Esophagus muscularis mucosa (tissue), 4 donors: ENCODE results near the gene CABP4. TPM values are rescaled to one million over a fixed set of nuclear protein-coding genes. Genes with fewer than 3 reads are reported as not detected.

Experiments used
- DNase-seq: peaks from one replicate; pipeline ENCODE4 v3.0.0-alpha.2; 2017; ENCODE audit errors: extremely low spot score
- H3K27ac ChIP-seq, 4 donors: fragments of 200-600 bp; sonication (generic); replicated peaks in 1 of 4; 1 replicate in 3 of 4; 2 replicates in 1 of 4; pipeline ENCODE4 v1.5.1; 2016 to 2019; ENCODE audit warnings: mild to moderate bottlenecking in 1 of 4
- H3K27me3 ChIP-seq, 4 donors: fragments of 200-600 bp; sonication (generic); one replicate each; pipeline versions ENCODE4 v1.5.1 to v1.6.0; 2016 to 2019
- H3K36me3 ChIP-seq, 4 donors: fragments of 200-600 bp; sonication (generic); one replicate each; pipeline ENCODE4 v1.5.1; 2016 to 2019
- H3K4me1 ChIP-seq, 4 donors: fragments of 200-600 bp; sonication (generic); one replicate each; pipeline ENCODE4 v1.5.1; 2016 to 2019
- H3K4me3 ChIP-seq, 4 donors: fragments of 200-600 bp; sonication (generic); 1 replicate in 2 of 4; 2 replicates in 2 of 4; pipeline ENCODE4 v1.5.1; 2016 to 2019; ENCODE audit warnings: mild to moderate bottlenecking in 4 of 4, moderate library complexity in 1 of 4
- H3K9me3 ChIP-seq, 4 donors: fragments of 200-600 bp; sonication (generic); 1 replicate in 3 of 4; 2 replicates in 1 of 4; pipeline ENCODE4 v1.5.1; 2016 to 2019
- CTCF ChIP-seq, 3 experiments: fragments of 200-600 bp in 2 of 3; fragments of 450-650 bp in 1 of 3; sonication (generic) in 2 of 3; IDR thresholded peaks; one replicate each; pipeline ENCODE4 v1.5.1; 2017 to 2019; ENCODE audit warnings: antibody characterized with exemption in 3 of 3, mild to moderate bottlenecking in 2 of 3, moderate library complexity in 1 of 3
- EP300 ChIP-seq: sonication (generic); formaldehyde crosslinking; IDR thresholded peaks from one replicate; pipeline ENCODE4 v1.6.1; 2017; ENCODE audit warnings: antibody characterized with exemption
- POLR2A ChIP-seq: fragments of 450-650 bp; IDR thresholded peaks from one replicate; pipeline ENCODE4 v1.6.1; 2017; ENCODE audit warnings: antibody characterized with exemption, moderate library complexity, mild to moderate bottlenecking, low read depth
- POLR2AphosphoS5 ChIP-seq, 2 donors: sonication (generic); formaldehyde crosslinking; IDR thresholded peaks; one replicate each; pipeline ENCODE4 v1.6.1; 2017; ENCODE audit warnings: antibody characterized with exemption in 2 of 2
- WGBS: methylation state at CpG from one replicate; pipeline ENCODE4 v1.1.5; 2018; 5-methylcytosine and 5-hydroxymethylcytosine counted together
- intact Hi-C: fragments of 100-400 bp; cut with DNase I; formaldehyde crosslinking; loops from one replicate; pipeline ENCODE4 v1.15.1; 2023
- total RNA-seq, 4 donors: library from RNA; depleted of rRNA; stranded (reverse); fragments of >200 nt; gene quantifications; one replicate each; pipeline versions ENCODE4 v1.1.0 to v1.2.1, GENCODE V29; 2016

The CABP4 gene
- total RNA-seq, result 1 to 10 TPM in 2 of 4 donors, under 1 TPM in 2; 0.50 to 2.9 (median 1.5) TPM

- DNase-seq, result no peak
- WGBS, result 100% methylated on average over 2 of the region's 3 CpGs
- Histone ChIP-seq H3K4me3 (no peak within 1 kb of the TSS), H3K4me1 (no peaks in the 10 kb centered on the region), H3K36me3 (no peaks in the 10 kb centered on the region), H3K27me3 (no peaks in the 10 kb centered on the region), H3K27ac (no peak within 1 kb of the TSS), H3K9me3 (no peaks in the 10 kb centered on the region)
- intact Hi-C loops, result no loop called here
- no peak for TF ChIP-seq EP300
These were observed at the start of gene CABP4 for GRCh38 chr11:67455054-67455453. CABP4 (plus strand) TSS chr11:67455354; CDS start chr11:67455424, 70 bp downstream.

GRCh38 chr11:67405688-67406339 is 49.3 kb upstream of the CABP4 start:
- no peak for DNase-seq
- TF ChIP-seq EP300 (no peak), POLR2A (no peak), CTCF (IDR thresholded peaks at IDR 0.05) (no peak), POLR2AphosphoS5 (IDR thresholded peaks at IDR 0.05) (no peak)
- intact Hi-C loops, result no loop called here
- 88% methylated on average over 2 of the region's 9 CpGs for WGBS
- H3K27me3 ChIP-seq, result peaks cover 0 to 78% (median 9%) of the 10 kb centered on the region in 4 donors
- H3K4me1 ChIP-seq, result peaks cover 8 to 36% (median 28%) of the 10 kb centered on the region in 4 donors
- H3K36me3 ChIP-seq, result no peaks in the 10 kb centered on the region
- H3K4me3 ChIP-seq, result no peak overlapping the region
- no peaks in the 10 kb centered on the region for H3K9me3 ChIP-seq
- H3K27ac ChIP-seq, result no peak overlapping the region

GRCh38 chr11:67406420-67406968 is 48.7 kb upstream of the CABP4 start:
- intact Hi-C loops, result no loop called here
- H3K4me1 ChIP-seq, result peaks cover 6 to 32% (median 25%) of the 10 kb centered on the region in 4 donors
- 77% methylated on average over 14 of the region's 18 CpGs for WGBS
- DNase-seq, result no peak
- no peaks in the 10 kb centered on the region for H3K9me3 ChIP-seq
- TF ChIP-seq EP300 (no peak), CTCF (IDR thresholded peaks at IDR 0.05) (no peak), POLR2AphosphoS5 (IDR thresholded peaks at IDR 0.05) (no peak), POLR2A (no peak)
- peaks cover 0 to 85% (median 10%) of the 10 kb centered on the region in 4 donors for H3K27me3 ChIP-seq
- H3K27ac ChIP-seq, result no peak overlapping the region
- no peak overlapping the region for H3K4me3 ChIP-seq
- H3K36me3 ChIP-seq, result no peaks in the 10 kb centered on the region

- no peak overlapping the region for H3K4me3 ChIP-seq
- DNase-seq, result no peak
- no peaks in the 10 kb centered on the region for H3K9me3 ChIP-seq
- H3K36me3 ChIP-seq, result no peaks in the 10 kb centered on the region
- 49% methylated on average over 9 of the region's 12 CpGs for WGBS
- H3K27me3 ChIP-seq, result peaks cover 0 to 92% (median 10%) of the 10 kb centered on the region in 4 donors
- H3K27ac ChIP-seq, result no peak overlapping the region
- intact Hi-C loops, result no loop called here
- TF ChIP-seq CTCF (IDR thresholded peaks at IDR 0.05) (no peak), POLR2AphosphoS5 (IDR thresholded peaks at IDR 0.05) (no peak), POLR2A (no peak), EP300 (no peak)
- peaks cover 4 to 29% (median 22%) of the 10 kb centered on the region in 4 donors for H3K4me1 ChIP-seq
These were observed 48.0 kb upstream of the CABP4 start for GRCh38 chr11:67406969-67407687.

- TF ChIP-seq POLR2AphosphoS5 (IDR thresholded peaks at IDR 0.05), result no peak
- no peak for TF ChIP-seq EP300
- no peak for TF ChIP-seq POLR2A
- no peak for TF ChIP-seq CTCF (IDR thresholded peaks at IDR 0.05)
- WGBS, result 54% methylated on average over 10 of the region's 12 CpGs
- Histone ChIP-seq H3K4me3 (no peak overlapping the region), H3K36me3 (no peaks in the 10 kb centered on the region), H3K4me1 (peaks cover 0 to 26% (median 17%) of the 10 kb centered on the region in 4 donors), H3K27me3 (peaks cover 0 to 96% (median 10%) of the 10 kb centered on the region in 4 donors), H3K27ac (no peak overlapping the region), H3K9me3 (no peaks in the 10 kb centered on the region)
- DNase-seq, result no peak
- intact Hi-C loops, result no loop called here
These were observed 47.4 kb upstream of the CABP4 start for GRCh38 chr11:67407688-67408163.
